Measurements from ENCODE around the gene MSH6.

DNA sequence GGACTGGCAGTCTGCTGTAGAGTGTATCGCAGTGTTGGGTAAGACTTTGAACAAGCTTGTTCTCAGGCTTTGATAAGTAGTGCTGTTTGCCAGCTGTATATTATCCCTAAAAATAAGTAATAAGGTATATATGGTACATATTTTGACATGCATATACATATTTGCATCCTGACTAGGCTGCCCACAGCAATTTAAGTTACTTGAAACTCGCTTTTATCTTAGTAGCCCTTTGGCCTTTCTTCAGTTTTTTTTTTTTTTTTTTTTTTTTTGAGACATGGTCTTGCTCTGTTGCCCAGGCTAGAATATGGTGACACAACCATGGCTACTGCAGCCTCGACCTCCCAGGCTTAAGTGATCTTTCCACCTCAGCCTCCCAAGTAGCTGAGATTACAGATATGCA lies 18.2 kb downstream of the MSH6 start:
- TF ChIP-seq, protein P1, sequence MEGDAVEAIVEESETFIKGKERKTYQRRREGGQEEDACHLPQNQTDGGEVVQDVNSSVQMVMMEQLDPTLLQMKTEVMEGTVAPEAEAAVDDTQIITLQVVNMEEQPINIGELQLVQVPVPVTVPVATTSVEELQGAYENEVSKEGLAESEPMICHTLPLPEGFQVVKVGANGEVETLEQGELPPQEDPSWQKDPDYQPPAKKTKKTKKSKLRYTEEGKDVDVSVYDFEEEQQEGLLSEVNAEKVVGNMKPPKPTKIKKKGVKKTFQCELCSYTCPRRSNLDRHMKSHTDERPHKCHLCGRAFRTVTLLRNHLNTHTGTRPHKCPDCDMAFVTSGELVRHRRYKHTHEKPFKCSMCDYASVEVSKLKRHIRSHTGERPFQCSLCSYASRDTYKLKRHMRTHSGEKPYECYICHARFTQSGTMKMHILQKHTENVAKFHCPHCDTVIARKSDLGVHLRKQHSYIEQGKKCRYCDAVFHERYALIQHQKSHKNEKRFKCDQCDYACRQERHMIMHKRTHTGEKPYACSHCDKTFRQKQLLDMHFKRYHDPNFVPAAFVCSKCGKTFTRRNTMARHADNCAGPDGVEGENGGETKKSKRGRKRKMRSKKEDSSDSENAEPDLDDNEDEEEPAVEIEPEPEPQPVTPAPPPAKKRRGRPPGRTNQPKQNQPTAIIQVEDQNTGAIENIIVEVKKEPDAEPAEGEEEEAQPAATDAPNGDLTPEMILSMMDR (IDR thresholded peaks at IDR 0.05), result no peak
- no peak for TF ChIP-seq POLR2A (IDR thresholded peaks at IDR 0.05)

Data from heart left ventricle (tissue), 13 donors.